ENCODE measurements around the gene RMP24.

The RMP24 gene

GRCh38 chr18:35938562-35938961 is 33.9 kb upstream of the RMP24 start:
- ATAC-seq (no peak), DNase-seq (no peak)
- H3K27me3 ChIP-seq, result no peaks in the 10 kb centered on the region
- no peaks in the 10 kb centered on the region for H3K36me3 ChIP-seq (replicated peaks in 1 of 2; ENCODE audit: insufficient read depth in 1 of 2, low read depth in 2 of 2)
- no peak for TF ChIP-seq POLR2A (IDR thresholded peaks at IDR 0.05)
- TF ChIP-seq, protein P1, sequence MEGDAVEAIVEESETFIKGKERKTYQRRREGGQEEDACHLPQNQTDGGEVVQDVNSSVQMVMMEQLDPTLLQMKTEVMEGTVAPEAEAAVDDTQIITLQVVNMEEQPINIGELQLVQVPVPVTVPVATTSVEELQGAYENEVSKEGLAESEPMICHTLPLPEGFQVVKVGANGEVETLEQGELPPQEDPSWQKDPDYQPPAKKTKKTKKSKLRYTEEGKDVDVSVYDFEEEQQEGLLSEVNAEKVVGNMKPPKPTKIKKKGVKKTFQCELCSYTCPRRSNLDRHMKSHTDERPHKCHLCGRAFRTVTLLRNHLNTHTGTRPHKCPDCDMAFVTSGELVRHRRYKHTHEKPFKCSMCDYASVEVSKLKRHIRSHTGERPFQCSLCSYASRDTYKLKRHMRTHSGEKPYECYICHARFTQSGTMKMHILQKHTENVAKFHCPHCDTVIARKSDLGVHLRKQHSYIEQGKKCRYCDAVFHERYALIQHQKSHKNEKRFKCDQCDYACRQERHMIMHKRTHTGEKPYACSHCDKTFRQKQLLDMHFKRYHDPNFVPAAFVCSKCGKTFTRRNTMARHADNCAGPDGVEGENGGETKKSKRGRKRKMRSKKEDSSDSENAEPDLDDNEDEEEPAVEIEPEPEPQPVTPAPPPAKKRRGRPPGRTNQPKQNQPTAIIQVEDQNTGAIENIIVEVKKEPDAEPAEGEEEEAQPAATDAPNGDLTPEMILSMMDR (IDR thresholded peaks at IDR 0.05), result no peak
- intact Hi-C loops (cut with DNase I), result no loop called here
- 61 to 71% methylated on average over 1 of the region's 1 CpG for WGBS, 2 donors
- H3K9me3 ChIP-seq, result no peaks in the 10 kb centered on the region
- H3K4me3 ChIP-seq, result no peak overlapping the region
- H3K27ac ChIP-seq, result no peak overlapping the region
- H3K4me1 ChIP-seq, result no peaks in the 10 kb centered on the region

GRCh38 chr18:35939138-35939537 is 33.3 kb upstream of the RMP24 start:
- H3K36me3 ChIP-seq (replicated peaks in 1 of 2; ENCODE audit: insufficient read depth in 1 of 2, low read depth in 2 of 2), result no peaks in the 10 kb centered on the region
- intact Hi-C loops (cut with DNase I), result no loop called here
- ATAC-seq (no peak), DNase-seq (no peak)
- H3K4me3 ChIP-seq, result no peak overlapping the region
- H3K27me3 ChIP-seq, result no peaks in the 10 kb centered on the region
- no peaks in the 10 kb centered on the region for H3K9me3 ChIP-seq
- no peak for TF ChIP-seq POLR2A (IDR thresholded peaks at IDR 0.05)
- TF ChIP-seq, protein P1 (IDR thresholded peaks at IDR 0.05), result no peak
- no peak overlapping the region for H3K27ac ChIP-seq
- 50 to 52% methylated on average over 5 of the region's 5 CpGs for WGBS, 2 donors
- H3K4me1 ChIP-seq, result no peaks in the 10 kb centered on the region

DNA sequence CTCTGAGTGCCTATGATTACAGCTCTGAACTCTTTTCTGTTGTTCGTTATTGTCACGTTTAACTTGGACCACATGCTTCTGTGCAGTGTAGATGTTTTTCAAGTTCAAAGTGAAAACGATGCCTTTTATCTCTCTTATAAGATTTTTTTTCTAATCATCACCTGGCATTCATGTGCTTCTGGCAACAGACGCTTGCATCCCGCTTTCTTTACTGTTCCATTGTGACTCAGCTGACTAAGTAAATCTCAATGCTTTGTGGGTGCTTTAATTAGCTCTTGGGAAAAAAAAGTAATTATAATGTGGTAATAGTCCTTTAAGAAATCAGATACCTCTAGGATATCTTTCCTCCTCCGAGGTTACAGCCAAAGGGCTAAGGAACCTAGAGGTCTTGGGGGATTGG is 31.2 kb upstream of the RMP24 start:
- no peaks in the 10 kb centered on the region for H3K9me3 ChIP-seq
- no peak for ATAC-seq
- H3K4me3 ChIP-seq, result no peak overlapping the region
- intact Hi-C loops (cut with DNase I), result loop anchor here (10.0 kb wide), 1 partner anchor 186 kb away; no protein-coding TSS in a partner anchor
- no peak for TF ChIP-seq POLR2A (IDR thresholded peaks at IDR 0.05)
- TF ChIP-seq, protein P1 (IDR thresholded peaks at IDR 0.05), result no peak
- WGBS, 2 donors, result 50 to 56% methylated on average over 6 of the region's 6 CpGs
- no peaks in the 10 kb centered on the region for H3K27me3 ChIP-seq
- DNase-seq, result no peak
- no peaks in the 10 kb centered on the region for H3K36me3 ChIP-seq (replicated peaks in 1 of 2; ENCODE audit: insufficient read depth in 1 of 2, low read depth in 2 of 2)
- H3K4me1 ChIP-seq, result no peaks in the 10 kb centered on the region
- H3K27ac ChIP-seq, result no peak overlapping the region

- Histone ChIP-seq H3K4me3 (no peak overlapping the region), H3K27ac (no peak overlapping the region), H3K27me3 (no peaks in the 10 kb centered on the region), H3K4me1 (no peaks in the 10 kb centered on the region), H3K9me3 (no peaks in the 10 kb centered on the region), H3K36me3 (replicated peaks in 1 of 2; ENCODE audit: insufficient read depth in 1 of 2, low read depth in 2 of 2) (no peaks in the 10 kb centered on the region)
- intact Hi-C loops (cut with DNase I), result loop anchor here (10.0 kb wide), 1 partner anchor 187 kb away; no protein-coding TSS in a partner anchor
- TF ChIP-seq, protein P1 (IDR thresholded peaks at IDR 0.05), result no peak
- no peak for TF ChIP-seq POLR2A (IDR thresholded peaks at IDR 0.05)
- DNase-seq (no peak), ATAC-seq (no peak)
These were observed 30.3 kb upstream of the RMP24 start for GRCh38 chr18:35942133-35942532.

DNA sequence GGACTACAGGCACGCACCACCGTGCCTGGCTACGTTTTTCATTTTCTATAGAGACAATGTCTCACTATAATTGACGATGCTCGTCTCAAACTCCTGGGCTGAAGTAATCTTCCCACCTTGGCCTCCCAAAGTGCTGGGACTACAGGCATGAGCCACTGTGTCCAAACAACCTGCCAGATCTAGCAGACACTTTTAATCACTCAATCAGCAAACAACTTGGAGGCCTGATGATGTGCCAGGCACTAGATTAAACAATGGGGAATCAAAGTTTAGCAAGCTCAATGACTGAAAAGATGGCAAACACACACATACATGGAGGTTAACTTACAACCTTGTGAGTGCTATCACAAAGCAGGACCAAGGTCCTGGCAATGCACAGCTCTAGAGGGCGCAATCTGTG is 29.8 kb upstream of the RMP24 start:
- intact Hi-C loops (cut with DNase I), result loop anchor here (10.0 kb wide), 1 partner anchor 188 kb away; no protein-coding TSS in a partner anchor
- Histone ChIP-seq H3K4me3 (no peak overlapping the region), H3K4me1 (no peaks in the 10 kb centered on the region), H3K27me3 (no peaks in the 10 kb centered on the region), H3K9me3 (no peaks in the 10 kb centered on the region), H3K36me3 (replicated peaks in 1 of 2; ENCODE audit: insufficient read depth in 1 of 2, low read depth in 2 of 2) (no peaks in the 10 kb centered on the region), H3K27ac (no peak overlapping the region)
- DNase-seq (no peak), ATAC-seq (no peak)
- 72 to 81% methylated on average over 6 of the region's 6 CpGs for WGBS, 2 donors
- TF ChIP-seq, protein P1 (IDR thresholded peaks at IDR 0.05), result no peak
- no peak for TF ChIP-seq POLR2A (IDR thresholded peaks at IDR 0.05)
